ENCODE results near the gene C1orf226. TPM values are rescaled to one million over a fixed set of nuclear protein-coding genes. Genes with fewer than 3 reads are reported as not detected.
A peak's percentile ranks its signal among the peaks of the same experiment; 100 is the strongest.

Gene C1orf226
- total and polyA plus RNA-seq, 9 of the 15 experiments (the other 6 are each of a cell fraction or from before 2014, with no cell fraction given) = 0.10 to 1.4 (median 0.47) TPM

- TF ChIP-seq ZBTB40 (IDR thresholded peaks at IDR 0.05) = peak; percentile 90
- peak; percentile 95 for TF ChIP-seq ZBTB40 (CRISPR knock-in tag; IDR thresholded peaks at IDR 0.05)
Observed at GRCh38 chr1:162373541-162374260, 7.8 kb upstream of the C1orf226 start (continued).
